K562 (cell line): ENCODE data around the gene FERMT3. TPM values are rescaled to one million over a fixed set of nuclear protein-coding genes. Genes with fewer than 3 reads are reported as not detected.

Experiments
- ARID1B ChIP-seq: fragments of 450-650 bp; IDR thresholded peaks from 2 replicates; pipeline ENCODE4 v1.6.1; 2016; ENCODE audit warnings: antibody characterized with exemption, mild to moderate bottlenecking, inconsistent platforms
- CREBBP ChIP-seq: IDR thresholded peaks from one replicate; pipeline ENCODE4 v1.6.1; 2012; ENCODE audit warnings: low read depth, mild to moderate bottlenecking, control low read depth, inconsistent platforms, low read length
- FIP1L1 ChIP-seq: fragments of 200-400 bp; formaldehyde crosslinking; IDR thresholded peaks from 2 replicates; pipeline ENCODE4 v1.6.1; 2018; ENCODE audit warnings: mild to moderate bottlenecking, low read depth, low read length; ENCODE audit not compliant: poor library complexity, severe bottlenecking
- KAT2B ChIP-seq: IDR thresholded peaks from one replicate; pipeline ENCODE4 v1.6.1; 2012; ENCODE audit warnings: low read depth, mild to moderate bottlenecking, control low read depth, inconsistent platforms, low read length, moderate library complexity
- LARP7 ChIP-seq: fragments of 450-650 bp; IDR thresholded peaks from 2 replicates; pipeline ENCODE4 v1.6.1; 2016
- NR4A1 ChIP-seq, 2 experiments: fragments of 250-450 bp in 1 of 2; fragments of 450-650 bp in 1 of 2; sonication (Bioruptor Pico) in 1 of 2; IDR thresholded peaks; 2 replicates each; pipeline versions ENCODE4 v1.4.0 to v1.6.1; 2016 to 2020; ENCODE audit warnings: mild to moderate bottlenecking in 2 of 2, missing compliant biosample characterization in 1 of 2, missing genetic modification characterization in 1 of 2, moderate library complexity in 1 of 2
- SUPT5H ChIP-seq: fragments of 450-650 bp; IDR thresholded peaks from 2 replicates; pipeline ENCODE4 v1.6.1; 2016
- TAF15 ChIP-seq: fragments of 200-400 bp; formaldehyde crosslinking; IDR thresholded peaks from 2 replicates; pipeline ENCODE4 v1.6.1; 2017; ENCODE audit warnings: mild to moderate bottlenecking, low read depth, low read length, moderate library complexity
- TEAD1 ChIP-seq, 2 experiments: fragments of 450-650 bp in 1 of 2; sonication (generic) in 1 of 2; formaldehyde crosslinking; IDR thresholded peaks; 2 replicates each; pipeline versions ENCODE4 v1.4.0 to v1.8.0; 2020 to 2022; ENCODE audit warnings: mild to moderate bottlenecking in 2 of 2, missing genetic modification reagents in 1 of 2
- ZNF41 ChIP-seq: fragments of 250-450 bp; sonication (Bioruptor Pico); conservative IDR thresholded peaks from 2 replicates; pipeline ENCODE4 v1.4.0; 2020; ENCODE audit warnings: mild to moderate bottlenecking
- ZNF785 ChIP-seq: fragments of 250-450 bp; sonication (Bioruptor Pico); IDR thresholded peaks from 2 replicates; pipeline ENCODE4 v1.4.0; 2020; ENCODE audit warnings: mild to moderate bottlenecking
- ZNF79 ChIP-seq: fragments of 250-450 bp; sonication (Bioruptor Pico); IDR thresholded peaks from 2 replicates; pipeline ENCODE4 v1.4.0; 2020; ENCODE audit warnings: low read depth, mild to moderate bottlenecking, moderate library complexity
- polyA plus RNA-seq, 8 experiments: library from polyadenylated mRNA; depleted of rRNA in 4 of 8; stranded (reverse) in 5 of 8; unstranded in 3 of 8; fragments of >200 nt; fragmentation: Nextera tagmentation in 2 of 8; fragmentation: Illumina TruSeq in 1 of 8; extraction: Ambion mirVana in 2 of 8; extraction: Trizol in 1 of 8; gene quantifications; 2 replicates each; pipeline versions ENCODE4 v1.2.1 to v1.2.3, GENCODE V29; 2011 to 2014; ENCODE audit warnings: inconsistent platforms in 1 of 8, missing spikeins in 1 of 8
- total RNA-seq, 7 experiments: library from RNA; depleted of rRNA in 6 of 7; stranded (reverse); fragments of >200 nt in 6 of 7; fragmentation: Illumina TruSeq in 2 of 7; extraction: Trizol in 2 of 7; gene quantifications; 2 replicates each; pipeline versions ENCODE4 v1.2.1 to v1.2.3, GENCODE V29; 2011 to 2021; ENCODE audit warnings: low replicate concordance in 1 of 7
- TF ChIP-seq, protein P1 (sequence below): fragments of 250-450 bp; sonication (Bioruptor Pico); IDR thresholded peaks from 2 replicates; pipeline ENCODE4 v1.5.0; 2022; ENCODE audit warnings: mild to moderate bottlenecking
- TF ChIP-seq, protein P2 (sequence below): sonication (generic); formaldehyde crosslinking; IDR thresholded peaks from 2 replicates; pipeline ENCODE4 v1.8.1; 2023; ENCODE audit warnings: mild to moderate bottlenecking, missing genetic modification reagents, moderate library complexity
- TF ChIP-seq, protein P3 (sequence below): fragments of 250-450 bp; sonication (Bioruptor Pico); IDR thresholded peaks from 2 replicates; pipeline ENCODE4 v1.4.0; 2020; ENCODE audit warnings: mild to moderate bottlenecking, moderate library complexity, borderline replicate concordance
- TF ChIP-seq, protein P4 (sequence below): fragments of 250-450 bp; sonication (Bioruptor Pico); IDR thresholded peaks from 2 replicates; pipeline ENCODE4 v1.8.0; 2021; ENCODE audit warnings: borderline replicate concordance, mild to moderate bottlenecking, moderate library complexity; ENCODE audit not compliant: poor library complexity, severe bottlenecking
- TF ChIP-seq, protein P5 (sequence below), 3 experiments: fragments of 200-800 bp in 1 of 3; sonication (Bioruptor generic) in 1 of 3; sonication (generic) in 1 of 3; formaldehyde crosslinking in 1 of 3; IDR thresholded peaks; 2 replicates each; pipeline versions ENCODE4 v1.6.1 to v1.8.0; 2016 to 2022; ENCODE audit warnings: mild to moderate bottlenecking in 2 of 3, missing compliant biosample characterization in 2 of 3, missing genetic modification characterization in 2 of 3, missing genetic modification reagents in 1 of 3

FERMT3 gene
- total and polyA plus RNA-seq, 9 of the 15 experiments (the other 6 are each of a cell fraction or from before 2014, with no cell fraction given): 3.2 to 275 (median 79.7) TPM

DNA sequence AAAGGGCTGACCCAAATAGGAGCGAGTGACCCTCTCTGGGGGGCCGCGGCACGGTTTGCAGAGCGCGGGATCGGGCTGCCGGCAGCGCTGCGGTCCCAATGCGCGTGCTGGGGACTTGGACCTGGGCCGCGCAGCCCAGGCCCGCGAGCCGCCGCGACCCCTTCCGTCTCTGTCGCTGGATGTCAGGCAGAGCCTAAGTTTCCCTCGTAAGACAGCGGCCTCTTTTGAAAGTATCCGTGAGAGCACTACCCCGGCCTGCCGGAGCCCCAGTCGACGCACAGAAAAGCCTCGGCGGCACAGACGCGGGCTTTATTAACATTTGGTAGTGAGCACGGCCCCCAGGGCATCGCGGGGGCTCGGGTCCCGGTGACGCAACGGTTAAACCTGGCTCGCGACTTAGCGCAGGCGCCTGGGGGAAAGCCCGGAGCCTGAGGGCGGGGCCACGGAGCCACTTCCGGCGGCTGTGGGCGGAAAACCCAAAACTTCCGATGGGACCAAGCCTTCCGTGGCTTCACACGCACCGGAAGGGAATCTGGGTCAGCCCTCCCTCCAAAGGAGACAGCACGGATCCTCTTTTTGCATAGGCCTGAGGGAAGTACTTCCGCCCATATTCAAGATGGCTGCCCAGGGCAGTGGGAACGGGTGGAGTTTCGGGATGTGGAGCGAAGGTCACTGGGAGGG lies 63.2 kb downstream of the FERMT3 start (continued):
- TF ChIP-seq, protein P1, sequence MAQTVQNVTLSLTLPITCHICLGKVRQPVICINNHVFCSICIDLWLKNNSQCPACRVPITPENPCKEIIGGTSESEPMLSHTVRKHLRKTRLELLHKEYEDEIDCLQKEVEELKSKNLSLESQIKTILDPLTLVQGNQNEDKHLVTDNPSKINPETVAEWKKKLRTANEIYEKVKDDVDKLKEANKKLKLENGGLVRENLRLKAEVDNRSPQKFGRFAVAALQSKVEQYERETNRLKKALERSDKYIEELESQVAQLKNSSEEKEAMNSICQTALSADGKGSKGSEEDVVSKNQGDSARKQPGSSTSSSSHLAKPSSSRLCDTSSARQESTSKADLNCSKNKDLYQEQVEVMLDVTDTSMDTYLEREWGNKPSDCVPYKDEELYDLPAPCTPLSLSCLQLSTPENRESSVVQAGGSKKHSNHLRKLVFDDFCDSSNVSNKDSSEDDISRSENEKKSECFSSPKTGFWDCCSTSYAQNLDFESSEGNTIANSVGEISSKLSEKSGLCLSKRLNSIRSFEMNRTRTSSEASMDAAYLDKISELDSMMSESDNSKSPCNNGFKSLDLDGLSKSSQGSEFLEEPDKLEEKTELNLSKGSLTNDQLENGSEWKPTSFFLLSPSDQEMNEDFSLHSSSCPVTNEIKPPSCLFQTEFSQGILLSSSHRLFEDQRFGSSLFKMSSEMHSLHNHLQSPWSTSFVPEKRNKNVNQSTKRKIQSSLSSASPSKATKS (CRISPR knock-in tag): no peak
- peak; percentile 97 for TF ChIP-seq FIP1L1
- TF ChIP-seq, protein P2, sequence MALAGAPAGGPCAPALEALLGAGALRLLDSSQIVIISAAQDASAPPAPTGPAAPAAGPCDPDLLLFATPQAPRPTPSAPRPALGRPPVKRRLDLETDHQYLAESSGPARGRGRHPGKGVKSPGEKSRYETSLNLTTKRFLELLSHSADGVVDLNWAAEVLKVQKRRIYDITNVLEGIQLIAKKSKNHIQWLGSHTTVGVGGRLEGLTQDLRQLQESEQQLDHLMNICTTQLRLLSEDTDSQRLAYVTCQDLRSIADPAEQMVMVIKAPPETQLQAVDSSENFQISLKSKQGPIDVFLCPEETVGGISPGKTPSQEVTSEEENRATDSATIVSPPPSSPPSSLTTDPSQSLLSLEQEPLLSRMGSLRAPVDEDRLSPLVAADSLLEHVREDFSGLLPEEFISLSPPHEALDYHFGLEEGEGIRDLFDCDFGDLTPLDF (CRISPR knock-in tag): peak; percentile 66
- TF ChIP-seq, protein P3, sequence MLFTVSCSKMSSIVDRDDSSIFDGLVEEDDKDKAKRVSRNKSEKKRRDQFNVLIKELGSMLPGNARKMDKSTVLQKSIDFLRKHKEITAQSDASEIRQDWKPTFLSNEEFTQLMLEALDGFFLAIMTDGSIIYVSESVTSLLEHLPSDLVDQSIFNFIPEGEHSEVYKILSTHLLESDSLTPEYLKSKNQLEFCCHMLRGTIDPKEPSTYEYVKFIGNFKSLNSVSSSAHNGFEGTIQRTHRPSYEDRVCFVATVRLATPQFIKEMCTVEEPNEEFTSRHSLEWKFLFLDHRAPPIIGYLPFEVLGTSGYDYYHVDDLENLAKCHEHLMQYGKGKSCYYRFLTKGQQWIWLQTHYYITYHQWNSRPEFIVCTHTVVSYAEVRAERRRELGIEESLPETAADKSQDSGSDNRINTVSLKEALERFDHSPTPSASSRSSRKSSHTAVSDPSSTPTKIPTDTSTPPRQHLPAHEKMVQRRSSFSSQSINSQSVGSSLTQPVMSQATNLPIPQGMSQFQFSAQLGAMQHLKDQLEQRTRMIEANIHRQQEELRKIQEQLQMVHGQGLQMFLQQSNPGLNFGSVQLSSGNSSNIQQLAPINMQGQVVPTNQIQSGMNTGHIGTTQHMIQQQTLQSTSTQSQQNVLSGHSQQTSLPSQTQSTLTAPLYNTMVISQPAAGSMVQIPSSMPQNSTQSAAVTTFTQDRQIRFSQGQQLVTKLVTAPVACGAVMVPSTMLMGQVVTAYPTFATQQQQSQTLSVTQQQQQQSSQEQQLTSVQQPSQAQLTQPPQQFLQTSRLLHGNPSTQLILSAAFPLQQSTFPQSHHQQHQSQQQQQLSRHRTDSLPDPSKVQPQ (CRISPR knock-in tag): peak; percentile 54; the same call in 1 of the 2 replicates
- no peak for TF ChIP-seq ZNF79 (CRISPR knock-in tag)
- peak; percentile 26 for TF ChIP-seq KAT2B
- peak; percentile 26 for TF ChIP-seq SUPT5H
- no peak for TF ChIP-seq LARP7
- no peak for TF ChIP-seq ARID1B
- TF ChIP-seq TAF15: no peak
- TF ChIP-seq ZNF41 (CRISPR knock-in tag): no peak; the same call in 1 of the 2 replicates
- 0 out of 4 replicates have a peak, but pooled peaks of 1 of the 2 experiments have one; percentile 10 for TF ChIP-seq TEAD1 (CRISPR knock-in tag; IDR thresholded peaks at IDR 0.05)
- TF ChIP-seq, protein P4, sequence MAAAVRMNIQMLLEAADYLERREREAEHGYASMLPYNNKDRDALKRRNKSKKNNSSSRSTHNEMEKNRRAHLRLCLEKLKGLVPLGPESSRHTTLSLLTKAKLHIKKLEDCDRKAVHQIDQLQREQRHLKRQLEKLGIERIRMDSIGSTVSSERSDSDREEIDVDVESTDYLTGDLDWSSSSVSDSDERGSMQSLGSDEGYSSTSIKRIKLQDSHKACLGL (CRISPR knock-in tag): no peak
- no peak for TF ChIP-seq NR4A1 (CRISPR knock-in tag; IDR thresholded peaks at IDR 0.05)
- no peak for TF ChIP-seq NR4A1 (tag; IDR thresholded peaks at IDR 0.05)
- no peak for TF ChIP-seq CREBBP
- TF ChIP-seq, protein P5, sequence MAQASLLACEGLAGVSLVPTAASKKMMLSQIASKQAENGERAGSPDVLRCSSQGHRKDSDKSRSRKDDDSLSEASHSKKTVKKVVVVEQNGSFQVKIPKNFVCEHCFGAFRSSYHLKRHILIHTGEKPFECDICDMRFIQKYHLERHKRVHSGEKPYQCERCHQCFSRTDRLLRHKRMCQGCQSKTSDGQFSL (CRISPR knock-in tag; IDR thresholded peaks at IDR 0.05): no peak
- TF ChIP-seq, protein P5 (tag; IDR thresholded peaks at IDR 0.05): peak in 1 of 2 experiments; percentile 44; a peak in 1 of 4 replicates
- TF ChIP-seq ZNF785 (CRISPR knock-in tag): no peak
